Body of pancreas (tissue), 4 donors: Measurements from ENCODE around the gene ACACB. TPM values are rescaled to one million over a fixed set of nuclear protein-coding genes. Genes with fewer than 3 reads are reported as not detected.
A peak's percentile ranks its signal among the peaks of the same experiment; 100 is the strongest.

ENCODE experiments used
- ATAC-seq: fragments of 150-250 bp; one replicate; pipeline ENCODE4 v1.9.1; 2016
- DNase-seq, 4 donors: peaks; one replicate each; pipeline ENCODE4 v3.0.0-alpha.2; 2019
- H3K27ac ChIP-seq, 4 donors: fragments of 200-600 bp; sonication (generic); 1 replicate in 3 of 4; 2 replicates in 1 of 4; pipeline versions ENCODE4 v1.5.1 to v1.6.1; 2016 to 2019; ENCODE audit warnings: mild to moderate bottlenecking in 1 of 4, mixed read lengths in 1 of 4, moderate library complexity in 1 of 4
- H3K27me3 ChIP-seq, 2 donors: fragments of 200-600 bp; sonication (generic); one replicate each; pipeline ENCODE4 v1.6.0; 2016; ENCODE audit warnings: mild to moderate bottlenecking in 1 of 2
- H3K36me3 ChIP-seq, 2 donors: fragments of 200-600 bp; sonication (generic); replicated peaks in 1 of 2; 2 replicates each; pipeline ENCODE4 v1.5.1; 2016; ENCODE audit warnings: low read depth in 2 of 2; ENCODE audit not compliant: insufficient read depth in 1 of 2
- H3K4me1 ChIP-seq: fragments of 200-600 bp; sonication (generic); one replicate; pipeline ENCODE4 v1.6.0; 2016
- H3K4me3 ChIP-seq, 2 donors: fragments of 200-600 bp; sonication (generic); 1 replicate in 1 of 2; 2 replicates in 1 of 2; pipeline ENCODE4 v1.5.1; 2016 to 2019
- H3K9me3 ChIP-seq, 3 donors: fragments of 200-600 bp; sonication (generic); 1 replicate in 2 of 3; 2 replicates in 1 of 3; pipeline ENCODE4 v1.5.1; 2016
- POLR2A ChIP-seq, 3 donors: fragments of 450-650 bp; IDR thresholded peaks; one replicate each; pipeline ENCODE4 v1.6.1; 2016; ENCODE audit warnings: antibody characterized with exemption in 3 of 3, mild to moderate bottlenecking in 2 of 3
- whole genome bisulfite sequencing, 2 donors: methylation state at CpG; one replicate each; pipeline ENCODE4 v1.1.5; 2017; 5-methylcytosine and 5-hydroxymethylcytosine counted together
- intact Hi-C: fragments of 100-400 bp; cut with DNase I; formaldehyde crosslinking; loops from one replicate; pipeline ENCODE4 v1.15.1; 2023
- total RNA-seq, 2 donors: library from RNA; depleted of rRNA; stranded (reverse); fragments of >200 nt; gene quantifications; one replicate each; pipeline ENCODE4 v1.1.0, GENCODE V29; 2016
- TF ChIP-seq, protein P1 (sequence below), 7 experiments: fragments of 450-650 bp in 4 of 7; fragments of 200-600 bp in 3 of 7; sonication (generic) in 3 of 7; IDR thresholded peaks; one replicate each; pipeline ENCODE4 v1.5.1; 2016 to 2019; ENCODE audit warnings: antibody characterized with exemption in 7 of 7

ACACB gene
- total RNA-seq, 2 donors from 2014 or later = 71.1 to 358 TPM

DNA sequence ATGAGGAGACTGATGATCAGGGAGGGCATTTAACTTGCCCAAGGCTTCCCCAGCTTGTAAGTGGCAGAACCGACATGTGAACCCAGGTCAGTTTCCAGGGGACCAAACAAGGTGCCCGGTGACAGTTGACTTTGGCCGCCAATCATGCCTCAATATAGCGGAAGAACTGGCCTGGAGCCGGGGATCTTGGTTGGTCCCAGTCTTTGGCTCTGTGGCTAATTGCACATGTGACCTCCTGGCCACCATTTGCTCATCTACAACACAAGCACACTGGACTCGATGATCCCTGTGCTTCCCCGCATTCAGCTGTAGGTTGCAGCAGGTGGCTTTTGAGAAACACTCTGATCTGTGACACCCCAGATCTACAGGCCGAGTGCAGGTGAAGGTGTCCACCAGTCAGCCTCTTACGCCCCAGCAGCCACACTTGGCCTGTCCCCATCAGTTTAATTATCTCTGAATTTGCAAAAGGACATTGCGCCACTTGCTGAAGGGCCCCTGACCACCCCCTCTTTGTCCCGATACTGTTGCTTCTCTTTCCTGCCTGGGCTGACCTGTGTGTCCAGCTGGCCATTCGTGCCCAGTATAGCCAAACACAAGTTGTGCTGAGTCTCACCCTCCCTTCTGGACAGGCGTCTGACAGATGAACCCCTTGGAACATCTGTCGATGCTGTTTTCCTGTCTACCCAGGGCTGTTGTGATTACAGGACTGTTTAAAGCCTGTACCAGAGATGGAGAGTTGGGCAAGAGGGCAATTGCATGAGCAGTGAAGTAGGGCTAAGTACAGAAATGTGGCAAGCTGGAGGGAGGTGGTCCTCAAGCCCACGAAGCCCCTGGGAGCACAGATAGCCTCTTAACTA lies 14.1 kb downstream of the ACACB start:
- Histone ChIP-seq H3K36me3 (no peaks in the 10 kb centered on the region), H3K4me1 (peaks cover 39% of the 10 kb centered on the region), H3K27me3 (no peaks in the 10 kb centered on the region), H3K27ac (peak overlapping the region; percentile 61 to 82 (median 74)), H3K9me3 (no peaks in the 10 kb centered on the region), H3K4me3 (no peak overlapping the region)
- WGBS, 2 donors = 55 to 57% methylated on average over 10 to 15 of the region's 15 CpGs
- TF ChIP-seq, protein P1, sequence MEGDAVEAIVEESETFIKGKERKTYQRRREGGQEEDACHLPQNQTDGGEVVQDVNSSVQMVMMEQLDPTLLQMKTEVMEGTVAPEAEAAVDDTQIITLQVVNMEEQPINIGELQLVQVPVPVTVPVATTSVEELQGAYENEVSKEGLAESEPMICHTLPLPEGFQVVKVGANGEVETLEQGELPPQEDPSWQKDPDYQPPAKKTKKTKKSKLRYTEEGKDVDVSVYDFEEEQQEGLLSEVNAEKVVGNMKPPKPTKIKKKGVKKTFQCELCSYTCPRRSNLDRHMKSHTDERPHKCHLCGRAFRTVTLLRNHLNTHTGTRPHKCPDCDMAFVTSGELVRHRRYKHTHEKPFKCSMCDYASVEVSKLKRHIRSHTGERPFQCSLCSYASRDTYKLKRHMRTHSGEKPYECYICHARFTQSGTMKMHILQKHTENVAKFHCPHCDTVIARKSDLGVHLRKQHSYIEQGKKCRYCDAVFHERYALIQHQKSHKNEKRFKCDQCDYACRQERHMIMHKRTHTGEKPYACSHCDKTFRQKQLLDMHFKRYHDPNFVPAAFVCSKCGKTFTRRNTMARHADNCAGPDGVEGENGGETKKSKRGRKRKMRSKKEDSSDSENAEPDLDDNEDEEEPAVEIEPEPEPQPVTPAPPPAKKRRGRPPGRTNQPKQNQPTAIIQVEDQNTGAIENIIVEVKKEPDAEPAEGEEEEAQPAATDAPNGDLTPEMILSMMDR (IDR thresholded peaks at IDR 0.05) = no peak
- no peak for TF ChIP-seq POLR2A (IDR thresholded peaks at IDR 0.05)
- peak; percentile 3 for ATAC-seq
- intact Hi-C loops = no loop called here
- peak in 1 of 4 donors; percentile 29 for DNase-seq

DNA sequence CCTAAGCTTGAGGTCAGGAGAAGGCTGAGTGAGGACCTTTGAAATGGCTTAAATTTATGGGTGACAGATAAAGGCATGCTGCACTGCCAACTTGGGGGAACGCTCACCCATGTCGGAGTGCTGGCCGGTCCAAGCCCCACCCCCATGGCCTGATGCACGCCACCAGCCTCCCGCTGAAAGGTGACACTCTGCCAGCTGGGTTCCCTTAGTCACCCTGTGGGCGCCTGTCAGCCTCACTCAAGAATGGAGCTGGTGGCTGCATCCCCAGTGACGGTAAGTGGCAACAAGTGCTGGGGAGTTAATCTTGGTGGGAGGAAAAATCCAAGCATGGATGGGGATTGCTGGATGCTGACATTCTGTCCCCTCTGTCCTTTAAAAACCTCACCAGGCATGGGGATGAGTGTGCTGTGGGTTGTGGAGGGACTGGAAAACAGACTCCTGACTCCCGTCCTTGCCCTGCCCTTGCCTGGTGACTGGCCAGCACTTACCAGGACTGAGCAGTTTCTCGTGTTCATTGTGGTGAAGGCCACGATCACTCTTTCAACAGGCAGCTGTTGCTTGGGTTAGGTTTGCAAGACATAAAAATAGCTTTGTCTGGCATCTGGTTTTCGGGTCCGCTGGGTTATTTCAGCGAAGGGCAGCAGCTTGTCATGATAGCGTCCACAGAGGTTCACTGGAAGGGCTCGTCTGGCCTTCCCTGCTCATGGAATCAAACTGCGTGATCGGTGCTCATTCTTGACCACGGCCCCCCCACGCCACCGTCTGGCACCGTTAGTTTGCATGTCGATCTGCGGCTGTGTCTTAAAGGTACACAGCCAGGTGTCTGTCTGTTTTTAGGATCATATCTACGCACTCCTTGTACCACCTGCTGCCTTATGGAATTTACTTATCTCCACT lies 15.0 kb downstream of the ACACB start:
- no peaks in the 10 kb centered on the region for H3K9me3 ChIP-seq
- no peak overlapping the region for H3K4me3 ChIP-seq
- DNase-seq = peak; percentile 75 to 85 (median 83)
- TF ChIP-seq, protein P1 (IDR thresholded peaks at IDR 0.05) = no peak
- TF ChIP-seq POLR2A (IDR thresholded peaks at IDR 0.05) = peak in 1 of 3 donors; percentile 33
- no peaks in the 10 kb centered on the region for H3K36me3 ChIP-seq
- peak overlapping the region; percentile 61 to 82 (median 74) for H3K27ac ChIP-seq
- intact Hi-C loops = no loop called here
- H3K27me3 ChIP-seq = no peaks in the 10 kb centered on the region
- WGBS, 2 donors = 27 to 28% methylated on average over 15 to 24 of the region's 24 CpGs
- ATAC-seq = peak; percentile 86
- H3K4me1 ChIP-seq = peaks cover 39% of the 10 kb centered on the region

DNA sequence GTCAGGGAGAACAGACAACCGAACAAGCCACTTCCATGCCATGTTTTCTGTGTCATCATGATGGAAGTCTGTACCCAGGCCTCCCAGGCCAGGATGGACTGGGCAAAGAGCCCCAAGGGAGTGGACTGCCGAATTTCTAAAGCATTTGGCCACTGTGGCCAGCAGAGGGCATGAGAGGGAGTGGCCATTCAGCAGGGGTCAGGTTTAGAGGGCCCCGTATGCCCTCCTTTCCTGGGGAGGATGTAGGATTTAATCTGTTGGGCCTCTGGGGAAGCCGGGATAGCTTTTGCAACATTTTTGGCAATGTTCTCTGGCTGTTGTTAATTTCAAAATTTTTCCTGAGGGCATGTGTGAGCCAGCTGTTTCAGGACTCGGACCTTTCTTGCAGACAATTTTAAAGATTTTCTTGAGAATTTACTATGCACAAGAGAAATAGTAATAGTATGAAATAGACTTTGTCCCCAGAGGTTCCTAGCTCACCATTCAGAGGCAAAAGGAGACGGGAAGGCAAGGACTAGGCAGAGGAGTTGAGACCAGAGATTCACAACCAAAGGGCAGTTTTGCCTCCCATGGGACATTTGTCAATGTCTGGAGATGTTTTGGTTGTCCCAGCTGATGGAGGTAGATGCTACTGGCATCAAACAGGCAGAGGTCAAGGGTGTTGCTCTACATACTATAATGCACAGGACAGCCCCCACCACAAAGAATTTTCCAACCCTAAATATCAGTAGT lies 18.0 kb downstream of the ACACB start:
- Histone ChIP-seq H3K27ac (peak overlapping the region in 2 of 4 donors; percentile 10 to 19), H3K36me3 (no peaks in the 10 kb centered on the region), H3K9me3 (no peaks in the 10 kb centered on the region), H3K4me3 (no peak overlapping the region), H3K27me3 (no peaks in the 10 kb centered on the region), H3K4me1 (peaks cover 52% of the 10 kb centered on the region)
- WGBS, 2 donors = 45 to 54% methylated on average over 5 to 6 of the region's 6 CpGs
- TF ChIP-seq, protein P1 (IDR thresholded peaks at IDR 0.05) = peak; percentile 30 to 61 (median 50)
- TF ChIP-seq POLR2A (IDR thresholded peaks at IDR 0.05) = no peak
- peak; percentile 48 to 63 (median 58) for DNase-seq
- peak; percentile 43 for ATAC-seq
- intact Hi-C loops = no loop called here

DNA sequence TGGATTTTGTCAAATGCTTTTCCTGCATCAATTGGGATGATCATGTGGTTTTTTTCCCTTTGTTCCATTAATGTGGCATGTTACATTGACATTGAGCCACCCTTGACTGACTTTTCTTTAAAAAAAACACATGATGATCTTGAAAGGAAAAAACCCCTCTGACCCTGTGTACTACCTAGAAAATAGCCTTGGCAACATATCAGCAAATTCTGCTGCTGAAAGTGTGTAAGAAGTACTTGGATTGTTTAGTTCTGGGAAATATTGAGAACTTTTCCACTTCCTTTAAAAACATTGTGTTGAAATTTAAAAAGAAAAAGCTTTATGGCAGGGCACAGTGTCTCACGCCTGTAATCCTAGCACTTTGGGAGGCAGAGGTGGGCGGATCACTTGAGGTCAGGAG lies 20.7 kb downstream of the ACACB start:
- Histone ChIP-seq H3K4me1 (peaks cover 58% of the 10 kb centered on the region), H3K27ac (no peak overlapping the region), H3K4me3 (no peak overlapping the region), H3K9me3 (no peaks in the 10 kb centered on the region), H3K27me3 (no peaks in the 10 kb centered on the region), H3K36me3 (no peaks in the 10 kb centered on the region)
- intact Hi-C loops = no loop called here
- TF ChIP-seq POLR2A (IDR thresholded peaks at IDR 0.05) = no peak
- TF ChIP-seq, protein P1 (IDR thresholded peaks at IDR 0.05) = no peak
- WGBS, 2 donors = 80 to 96% methylated on average over 2 of the region's 2 CpGs
- DNase-seq = no peak
- ATAC-seq = no peak
